ENCODE results near the gene PDE4D. TPM values are rescaled to one million over a fixed set of nuclear protein-coding genes. Genes with fewer than 3 reads are reported as not detected.

Gene PDE4D
- total and polyA plus RNA-seq, 2 of the 4 experiments (the other 2 are of a cell fraction): 1.4 to 7.9 TPM

DNA sequence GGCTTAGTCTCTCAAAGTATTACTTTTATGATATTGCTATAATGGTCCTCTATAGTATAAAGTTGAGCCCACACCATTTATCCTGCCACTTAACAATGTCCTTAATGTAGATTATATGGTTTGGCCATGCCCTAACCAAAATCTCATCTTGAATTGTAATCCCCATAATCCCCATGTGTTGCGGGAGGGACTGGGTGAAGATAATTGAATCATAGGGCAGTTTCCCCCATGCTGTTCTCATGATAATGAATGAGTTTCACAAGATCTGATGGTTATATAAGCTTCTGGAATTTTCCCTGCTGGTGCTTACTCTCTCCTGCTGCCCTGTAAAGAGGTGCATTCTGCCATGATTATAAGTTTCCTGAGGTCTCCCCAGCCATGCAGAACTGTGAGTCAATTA, 811.8 kb downstream of the PDE4D start:
- ChIA-PET CTCF (no interaction called here), POLR2A (ENCODE audit: unreplicated experiment) (no interaction called here)
- Histone ChIP-seq H3K4me1 (ENCODE audit: control insufficient read depth, insufficient read depth, low read length) (peaks cover 5% of the 10 kb centered on the region), H3K9me1 (ENCODE audit: insufficient read depth, low read length) (peaks cover 4% of the 10 kb centered on the region), H2BK120ac (ENCODE audit: low read depth, low read length) (no peak overlapping the region), H3K9me3 (ENCODE audit: control insufficient read depth, insufficient read depth, low read length) (no peaks in the 10 kb centered on the region), H3K9ac (ENCODE audit: low read depth, low read length) (no peak overlapping the region), H3K23ac (ENCODE audit: low read depth, low read length) (no peak overlapping the region), H3K18ac (ENCODE audit: low read depth, low read length) (no peak overlapping the region), H2AFZ (replicated peaks; ENCODE audit: low read length, poor library complexity) (no peak overlapping the region), H3K4me3 (ENCODE audit: insufficient read depth, low read depth, low read length) (no peak overlapping the region), H3K4ac (ENCODE audit: low read depth, low read length) (no peak overlapping the region), H2AK5ac (ENCODE audit: low read depth, low read length) (no peak overlapping the region), H3K27me3 (ENCODE audit: control insufficient read depth, insufficient read depth, low read length) (no peaks in the 10 kb centered on the region), H3K56ac (ENCODE audit: extremely low read depth, insufficient read depth, low read length) (no peak overlapping the region), H2BK20ac (ENCODE audit: low read depth, low read length) (no peak overlapping the region), H3K36me3 (ENCODE audit: control insufficient read depth, insufficient read depth, low read length) (no peaks in the 10 kb centered on the region), H4K8ac (ENCODE audit: low read depth in 2 of 2, low read length in 2 of 2) (no peak overlapping the region), H3K14ac (replicated peaks; ENCODE audit: low read depth, low read length) (no peak overlapping the region), H2BK5ac (ENCODE audit: low read depth, low read length, poor library complexity, severe bottlenecking) (no peak overlapping the region), H4K20me1 (ENCODE audit: insufficient read depth, low read length) (no peaks in the 10 kb centered on the region), H4K91ac (ENCODE audit: insufficient read depth, low read depth, low read length) (no peak overlapping the region), H3K79me1 (ENCODE audit: low read depth in 1 of 2, low read length in 2 of 2) (no peaks in the 10 kb centered on the region), H2AK9ac (replicated peaks; ENCODE audit: low read depth, low read length, poor library complexity) (no peak overlapping the region), H2BK15ac (ENCODE audit: low read depth, low read length) (no peak overlapping the region), H3K27ac (ENCODE audit: insufficient read depth, low read length) (no peak overlapping the region), H3K4me2 (ENCODE audit: low read depth, low read length) (no peak overlapping the region), H4K5ac (ENCODE audit: low read depth, low read length) (no peak overlapping the region)
- in situ Hi-C loops (cut with MboI; ENCODE audit: low sequenced_read_pairs) (no loop called here), intact Hi-C loops (cut with micrococcal nuclease) (loop anchor here (5.0 kb wide), 1 partner anchor 44 kb away; no protein-coding TSS in a partner anchor), dilution Hi-C loops (cut with HindIII; ENCODE audit: low sequenced_read_pairs, unreplicated experiment) (no loop called here)
- no TSS peak for BruUV-seq (replicated peaks)
- ATAC-seq (ENCODE audit: low read depth) (no peak), DNase-seq (no peak)
- TF ChIP-seq FOS (IDR thresholded peaks at IDR 0.05; ENCODE audit: low read depth, low read length): no peak
- TF ChIP-seq POLR2A (IDR thresholded peaks at IDR 0.05; ENCODE audit: low read depth, low read length): no peak
- TF ChIP-seq MAFK (IDR thresholded peaks at IDR 0.05; ENCODE audit: low read depth, low read length): no peak
- TF ChIP-seq RFX5 (IDR thresholded peaks at IDR 0.05; ENCODE audit: low read depth, low read length): no peak
- TF ChIP-seq CHD1 (IDR thresholded peaks at IDR 0.05; ENCODE audit: low read depth, low read length): no peak
- no peak for TF ChIP-seq RAD21 (IDR thresholded peaks at IDR 0.05; ENCODE audit: low read length)
- TF ChIP-seq, protein P1, sequence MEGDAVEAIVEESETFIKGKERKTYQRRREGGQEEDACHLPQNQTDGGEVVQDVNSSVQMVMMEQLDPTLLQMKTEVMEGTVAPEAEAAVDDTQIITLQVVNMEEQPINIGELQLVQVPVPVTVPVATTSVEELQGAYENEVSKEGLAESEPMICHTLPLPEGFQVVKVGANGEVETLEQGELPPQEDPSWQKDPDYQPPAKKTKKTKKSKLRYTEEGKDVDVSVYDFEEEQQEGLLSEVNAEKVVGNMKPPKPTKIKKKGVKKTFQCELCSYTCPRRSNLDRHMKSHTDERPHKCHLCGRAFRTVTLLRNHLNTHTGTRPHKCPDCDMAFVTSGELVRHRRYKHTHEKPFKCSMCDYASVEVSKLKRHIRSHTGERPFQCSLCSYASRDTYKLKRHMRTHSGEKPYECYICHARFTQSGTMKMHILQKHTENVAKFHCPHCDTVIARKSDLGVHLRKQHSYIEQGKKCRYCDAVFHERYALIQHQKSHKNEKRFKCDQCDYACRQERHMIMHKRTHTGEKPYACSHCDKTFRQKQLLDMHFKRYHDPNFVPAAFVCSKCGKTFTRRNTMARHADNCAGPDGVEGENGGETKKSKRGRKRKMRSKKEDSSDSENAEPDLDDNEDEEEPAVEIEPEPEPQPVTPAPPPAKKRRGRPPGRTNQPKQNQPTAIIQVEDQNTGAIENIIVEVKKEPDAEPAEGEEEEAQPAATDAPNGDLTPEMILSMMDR (conservative IDR thresholded peaks at IDR 0.05; ENCODE audit: low read depth, low read length): no peak
- no peak for TF ChIP-seq MAZ (IDR thresholded peaks at IDR 0.05; ENCODE audit: borderline replicate concordance, low read depth, low read length)
- no peak for TF ChIP-seq BHLHE40 (IDR thresholded peaks at IDR 0.05; ENCODE audit: low read depth, low read length)
- no peak for TF ChIP-seq MXI1 (IDR thresholded peaks at IDR 0.05; ENCODE audit: borderline replicate concordance, low read depth, low read length)
- TF ChIP-seq RCOR1 (IDR thresholded peaks at IDR 0.05; ENCODE audit: insufficient replicate concordance, low read length): no peak
- TF ChIP-seq NFE2L2 (IDR thresholded peaks at IDR 0.05; ENCODE audit: low read depth, low read length): no peak
- TF ChIP-seq CEBPB (IDR thresholded peaks at IDR 0.05; ENCODE audit: low read depth, low read length): no peak
- TF ChIP-seq, protein P2, sequence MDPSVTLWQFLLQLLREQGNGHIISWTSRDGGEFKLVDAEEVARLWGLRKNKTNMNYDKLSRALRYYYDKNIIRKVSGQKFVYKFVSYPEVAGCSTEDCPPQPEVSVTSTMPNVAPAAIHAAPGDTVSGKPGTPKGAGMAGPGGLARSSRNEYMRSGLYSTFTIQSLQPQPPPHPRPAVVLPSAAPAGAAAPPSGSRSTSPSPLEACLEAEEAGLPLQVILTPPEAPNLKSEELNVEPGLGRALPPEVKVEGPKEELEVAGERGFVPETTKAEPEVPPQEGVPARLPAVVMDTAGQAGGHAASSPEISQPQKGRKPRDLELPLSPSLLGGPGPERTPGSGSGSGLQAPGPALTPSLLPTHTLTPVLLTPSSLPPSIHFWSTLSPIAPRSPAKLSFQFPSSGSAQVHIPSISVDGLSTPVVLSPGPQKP (IDR thresholded peaks at IDR 0.05; ENCODE audit: borderline replicate concordance, low read depth, low read length): no peak
- WGBS, 2 experiments (ENCODE audit: extremely low coverage in 2 of 2, insufficient read length in 1 of 2): no CpG with 5 or more reads among the region's 1 CpG

All from IMR-90 (cell line).